GM18517 (cell line): ENCODE results near the gene XKR7.
A peak's percentile ranks its signal among the peaks of the same experiment; 100 is the strongest.

Experiments
- ATAC-seq: cut with Tn5 transposase; IDR thresholded peaks from one replicate; pipeline ENCODE4 v1.9.1; 2021; ENCODE audit warnings: mild to moderate bottlenecking, moderate library complexity; ENCODE audit not compliant: unreplicated experiment

Gene XKR7

DNA sequence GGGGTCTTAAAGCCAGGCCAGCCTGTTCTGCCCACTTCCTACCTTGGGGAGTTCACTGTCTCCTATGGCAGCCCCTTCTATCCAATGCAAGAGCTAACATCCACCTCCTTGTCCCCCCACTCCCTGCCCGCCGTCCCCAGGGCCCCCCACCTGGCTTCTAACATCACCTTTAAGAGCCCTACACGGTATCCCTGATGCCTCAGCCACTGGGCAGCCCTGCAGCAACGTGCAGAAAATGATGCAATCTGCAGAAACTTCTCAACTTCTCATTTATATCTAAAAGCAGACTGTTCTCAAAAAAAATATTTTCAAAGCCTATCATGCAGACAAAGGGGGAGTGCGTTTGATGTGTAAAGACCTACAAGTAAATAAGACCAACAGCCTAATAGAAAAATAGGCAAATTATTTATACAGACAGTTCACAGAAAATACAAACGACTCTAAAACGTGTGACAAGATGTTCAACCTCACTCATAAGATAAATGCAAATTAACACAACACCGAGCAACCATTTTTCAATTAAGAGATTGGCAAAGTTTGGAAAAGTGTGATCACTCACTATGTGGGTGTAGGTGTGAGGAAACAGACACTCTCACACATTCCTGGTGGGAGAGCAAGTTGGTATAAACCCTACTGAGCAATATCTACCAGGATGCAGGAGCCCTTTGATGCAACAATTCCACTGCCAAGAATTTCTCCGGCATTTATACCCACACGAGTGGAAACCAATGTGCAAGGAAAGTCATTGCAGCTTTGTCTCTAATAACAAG is 69.0 kb downstream of the XKR7 start:
- no peak for ATAC-seq

DNA sequence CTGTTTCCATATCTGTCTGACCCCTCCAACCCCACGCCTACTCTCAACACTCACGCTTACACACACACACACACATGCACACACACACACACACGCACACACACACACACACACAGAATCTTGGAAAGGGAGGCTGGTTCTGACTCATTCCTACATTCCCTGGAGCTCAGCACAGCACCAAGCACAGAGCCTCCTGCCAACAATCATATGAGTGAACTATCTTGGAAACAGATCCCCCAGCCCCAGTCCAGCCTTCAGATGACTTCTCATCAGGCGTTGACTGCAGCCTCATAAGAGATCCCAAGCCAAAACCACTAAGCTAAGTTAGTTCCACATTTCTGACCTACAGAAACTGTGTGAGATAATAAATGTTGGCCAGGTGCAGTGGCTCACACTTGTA is 70.0 kb downstream of the XKR7 start:
- no peak for ATAC-seq

DNA sequence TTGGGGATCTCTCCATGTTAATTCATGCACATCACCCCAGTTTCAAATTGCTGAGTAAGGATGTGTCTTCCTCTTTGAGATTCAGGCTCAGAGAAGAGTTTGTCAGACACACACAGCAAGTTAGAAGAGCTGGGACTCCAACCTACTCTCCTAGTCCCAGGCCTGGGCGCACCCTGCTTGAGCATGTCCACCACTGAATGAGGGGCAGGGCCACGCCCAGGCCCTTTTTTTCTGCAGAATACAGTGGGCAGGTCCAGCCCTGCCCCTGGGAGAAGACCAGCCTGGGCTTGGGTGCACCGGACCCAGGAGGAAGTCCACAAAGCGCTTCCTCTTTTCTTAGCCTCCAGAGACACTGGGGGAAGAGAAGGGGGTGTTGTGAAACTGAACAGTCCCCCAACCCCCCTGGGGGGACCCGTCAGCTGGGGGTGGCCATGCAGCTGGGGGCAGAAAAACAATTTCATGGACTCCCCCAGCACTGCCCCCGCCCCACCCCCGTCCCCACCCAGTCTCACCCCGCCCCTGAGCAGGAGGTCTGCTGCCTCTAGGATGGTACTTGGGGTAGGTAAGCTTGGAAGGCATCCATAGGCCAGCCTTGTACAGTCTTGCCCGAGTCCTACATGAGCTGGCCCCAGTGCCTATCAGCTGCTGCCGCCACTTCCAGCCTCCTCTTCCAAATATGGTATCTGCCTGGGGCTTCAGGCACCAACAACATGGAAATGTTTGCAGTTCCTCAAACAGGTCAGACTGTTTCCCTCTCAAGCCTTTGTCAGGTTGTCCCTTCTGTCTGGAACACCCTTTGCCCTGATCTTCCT is 72.4 kb downstream of the XKR7 start:
- peak; percentile 52 for ATAC-seq

DNA sequence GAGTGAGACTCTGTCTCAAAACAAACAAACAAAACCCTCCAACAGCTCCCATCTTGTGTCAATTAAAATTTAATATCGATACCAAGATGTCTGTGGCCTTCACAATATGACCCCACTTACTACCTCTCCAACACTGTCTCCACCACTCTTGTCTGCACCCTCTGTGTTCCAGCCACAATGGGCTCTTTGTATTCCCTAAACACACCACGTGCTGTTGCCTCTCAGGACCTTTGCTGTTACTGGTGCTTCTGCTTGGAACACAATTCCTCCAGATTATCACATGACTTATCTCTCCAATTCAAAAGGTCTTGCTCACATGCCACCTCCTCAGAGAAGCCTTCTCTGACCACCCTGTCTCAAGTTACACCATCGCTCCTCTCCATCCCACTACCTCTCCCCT is 78.0 kb downstream of the XKR7 start:
- ATAC-seq: no peak

DNA sequence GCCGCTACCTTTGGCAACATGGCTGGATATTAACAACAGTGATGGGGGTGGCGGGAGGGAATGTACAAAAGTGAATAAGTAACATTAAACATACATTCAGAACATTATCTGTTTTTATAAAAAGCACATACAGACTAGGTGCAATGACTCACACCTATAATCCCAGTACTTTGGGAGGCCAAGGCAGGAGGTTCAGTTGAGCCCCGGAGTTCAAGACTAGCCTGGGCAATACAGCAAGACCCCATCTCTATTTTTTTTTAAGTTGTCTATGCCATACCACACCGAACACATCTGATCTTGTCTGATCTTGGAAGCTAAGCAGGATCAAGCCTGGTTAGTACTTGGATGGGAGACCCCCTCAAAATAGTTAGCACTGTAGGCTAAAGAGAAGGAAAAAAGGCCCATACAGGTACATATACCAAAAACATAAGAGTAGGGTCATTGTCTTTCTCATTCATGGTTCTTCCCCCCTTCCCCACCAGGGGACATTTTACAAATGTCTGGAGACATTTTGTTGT is 82.4 kb downstream of the XKR7 start:
- ATAC-seq: no peak

DNA sequence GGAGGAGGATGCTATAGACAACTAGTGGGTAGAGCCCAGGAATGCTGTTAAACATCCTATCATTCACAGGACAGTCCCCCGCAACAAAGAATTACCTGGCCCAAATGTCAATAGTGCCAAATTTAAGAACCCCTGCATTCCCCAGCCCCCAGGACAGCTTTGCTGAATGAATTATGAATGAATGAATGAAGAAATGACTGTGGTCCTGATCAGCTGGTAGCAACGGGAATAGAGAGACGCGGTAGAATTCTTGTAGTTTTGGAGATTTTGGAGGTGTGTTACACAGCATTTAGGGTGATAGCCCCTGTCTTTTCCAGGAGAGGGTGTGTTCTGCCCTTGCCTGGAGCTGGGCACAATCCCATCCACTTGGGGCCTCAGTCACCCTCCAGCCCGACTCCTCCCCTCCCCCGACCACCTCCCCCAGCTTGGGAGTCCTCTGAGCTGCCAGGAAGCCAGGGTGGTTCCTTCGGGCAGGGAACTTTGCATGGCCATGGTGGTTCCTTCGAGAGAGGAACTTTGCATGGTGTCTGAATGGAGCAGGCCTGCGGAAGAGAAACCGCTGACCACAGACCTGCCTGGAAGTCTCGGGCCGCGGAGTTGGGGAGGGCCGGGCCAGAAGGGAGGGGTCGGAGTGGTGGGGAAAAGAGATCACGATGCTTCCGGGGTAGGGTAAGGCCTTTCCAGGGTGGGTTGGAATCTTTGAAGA is 83.1 kb downstream of the XKR7 start:
- ATAC-seq: no peak

DNA sequence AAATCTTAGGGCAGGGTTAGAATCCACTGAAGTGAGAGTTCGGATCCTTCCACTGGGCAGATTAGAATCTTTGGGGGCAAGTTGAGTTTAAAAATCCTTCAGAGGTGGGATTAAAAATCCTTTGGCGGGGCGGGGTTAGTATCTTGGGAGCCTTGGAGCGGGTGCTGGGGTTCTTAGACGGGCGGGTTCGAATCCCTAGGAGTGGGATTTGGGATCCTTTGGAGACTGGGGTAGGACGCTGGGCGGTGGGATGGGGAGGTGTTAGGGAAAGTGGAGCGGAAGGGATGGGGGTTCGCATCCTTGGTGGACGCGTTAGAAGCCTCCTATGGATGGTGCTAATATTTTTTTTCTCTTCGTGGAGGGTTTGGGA is 83.8 kb downstream of the XKR7 start:
- ATAC-seq: no peak

DNA sequence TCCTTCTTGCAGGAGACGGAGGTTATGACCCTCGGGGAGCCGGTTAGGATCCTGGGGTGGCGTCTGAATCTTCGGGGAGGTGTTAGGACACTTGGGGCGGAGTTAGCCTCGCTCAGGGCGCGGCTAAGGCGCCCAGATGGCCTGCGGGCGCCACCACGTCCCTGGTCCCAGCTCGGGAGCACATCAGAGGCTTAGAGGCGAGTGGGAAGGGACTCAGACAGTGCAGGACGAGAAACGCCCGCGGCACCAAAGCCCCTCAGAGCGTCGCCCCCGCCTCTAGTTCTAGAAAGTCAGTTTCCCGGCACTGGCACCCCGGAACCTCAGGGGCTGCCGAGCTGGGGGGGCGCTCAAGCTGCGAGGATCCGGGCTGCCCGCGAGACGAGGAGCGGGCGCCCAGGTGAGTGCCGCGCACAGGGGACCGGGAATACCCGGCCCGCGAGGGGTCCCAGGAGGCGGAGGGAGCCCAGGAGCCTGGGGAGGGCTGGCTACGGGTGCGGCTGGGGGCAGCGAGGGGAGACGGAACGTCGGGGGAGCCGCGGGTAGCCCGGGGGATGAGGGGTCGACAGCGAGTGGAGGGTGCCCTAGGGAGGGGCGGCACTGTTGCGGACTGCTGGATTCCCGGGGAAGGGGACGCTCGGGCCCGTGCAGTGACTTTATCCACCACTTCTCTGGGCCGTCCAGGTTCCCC is 84.3 kb downstream of the XKR7 start, which contains the start of gene HCK:
HCK (plus strand) TSS at position 153 of the 688 bp plus-strand sequence.
- ATAC-seq: no peak

DNA sequence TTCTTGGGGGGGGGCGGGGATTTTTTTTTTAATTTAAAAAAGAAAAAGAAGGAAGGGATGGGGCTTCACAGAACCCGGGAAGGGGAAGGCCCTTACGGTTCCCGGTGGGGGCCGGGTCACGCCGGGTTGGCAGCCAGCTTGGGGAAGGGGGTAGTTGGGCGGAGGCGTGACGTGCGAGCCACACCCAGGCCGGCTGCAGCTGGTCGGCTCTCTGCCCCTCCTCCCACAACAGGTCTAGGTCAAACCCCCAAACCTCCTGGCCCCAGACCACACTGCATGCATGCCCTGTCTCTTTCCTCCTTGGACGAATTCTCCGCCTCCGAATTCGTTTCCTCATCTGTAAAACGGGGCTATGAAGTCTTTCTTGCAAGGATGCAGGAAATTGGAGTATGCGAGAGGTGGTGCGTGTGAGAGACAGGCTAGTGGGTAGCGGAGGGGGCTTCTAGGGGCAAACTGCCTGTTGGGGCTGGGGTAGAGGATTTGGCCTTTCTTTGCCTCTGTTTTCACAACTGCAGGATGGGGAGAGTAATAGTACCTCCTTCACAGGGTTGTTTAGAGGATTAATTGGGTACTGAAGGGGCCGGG is 84.9 kb downstream of the XKR7 start:
- no peak for ATAC-seq
